Naive B cell (primary cell): Measurements from ENCODE around the gene CACNA1D. TPM values are rescaled to one million over a fixed set of nuclear protein-coding genes. Genes with fewer than 3 reads are reported as not detected.
"Not testable (repeated sequence)": the region's sequence is repeated elsewhere in the genome, so short reads cannot be mapped to it uniquely, and the experiment has no call there.

Experiments
- ATAC-seq, 2 donors: fragments of 150-1000 bp; cut with Tn5 transposase; 2 replicates each; pipeline ENCODE4 v1.10.0; 2021; ENCODE audit warnings: low read depth in 2 of 2, mild to moderate bottlenecking in 2 of 2, moderate library complexity in 2 of 2
- DNase-seq: peaks from one replicate; pipeline ENCODE4 v3.0.0; 2022
- H3K27ac Mint-ChIP-seq, 6 donors: one replicate each; pipeline ENCODE4 v1.8.0; 2020 to 2022; ENCODE audit warnings: mild to moderate bottlenecking in 6 of 6, mixed read lengths in 6 of 6, moderate library complexity in 5 of 6, inconsistent platforms in 2 of 6
- H3K27me3 Mint-ChIP-seq, 3 donors: one replicate each; pipeline ENCODE4 v1.8.0; 2021 to 2022; ENCODE audit warnings: mixed read lengths in 3 of 3, mild to moderate bottlenecking in 1 of 3
- H3K36me3 Mint-ChIP-seq, 2 donors: one replicate each; pipeline ENCODE4 v1.8.0; 2020 to 2022; ENCODE audit warnings: mixed read lengths in 2 of 2, inconsistent platforms in 1 of 2, mild to moderate bottlenecking in 1 of 2
- H3K4me1 Mint-ChIP-seq, 3 donors: one replicate each; pipeline ENCODE4 v1.8.0; 2020 to 2022; ENCODE audit warnings: mixed read lengths in 3 of 3, inconsistent platforms in 1 of 3, mild to moderate bottlenecking in 1 of 3, moderate library complexity in 1 of 3
- H3K4me3 Mint-ChIP-seq, 8 donors: one replicate each; pipeline ENCODE4 v1.8.0; 2020 to 2022; ENCODE audit warnings: mild to moderate bottlenecking in 8 of 8, mixed read lengths in 8 of 8, moderate library complexity in 8 of 8, inconsistent platforms in 2 of 8
- H3K9me3 Mint-ChIP-seq, 7 donors: one replicate each; pipeline ENCODE4 v1.8.0; 2020 to 2022; ENCODE audit warnings: mixed read lengths in 7 of 7, mild to moderate bottlenecking in 5 of 7, inconsistent platforms in 2 of 7, moderate library complexity in 1 of 7
- polyA plus RNA-seq, 6 donors: library from polyadenylated mRNA; unstranded; fragments of 300-500 nt; fragmentation: Illumina TruSeq; gene quantifications; one replicate each; pipeline ENCODE4 v1.2.3, GENCODE V29; 2021; ENCODE audit warnings: low read depth in 6 of 6

Gene CACNA1D
- polyA plus RNA-seq, 6 donors from 2014 or later = not detected

DNA sequence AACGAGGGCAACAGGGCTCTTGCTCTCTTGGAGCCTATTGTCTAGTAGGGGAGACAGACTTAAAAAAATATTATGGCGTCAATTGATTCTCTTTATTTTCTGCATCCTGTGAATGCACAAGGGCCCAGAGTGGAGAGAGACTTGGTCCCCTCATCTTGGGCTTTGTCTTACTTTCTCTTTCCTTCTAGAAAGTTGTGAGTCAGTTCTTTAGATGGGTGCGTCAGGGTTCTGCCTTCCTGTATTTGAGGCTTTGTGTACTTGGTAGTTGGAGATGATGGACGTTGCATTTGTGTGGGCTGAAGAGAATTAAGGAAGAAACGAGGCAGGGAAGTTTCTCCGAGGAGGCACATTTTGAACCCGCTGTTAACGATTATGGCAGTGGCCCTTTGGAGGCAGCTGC is 52.9 kb downstream of the CACNA1D start:
- Mint-ChIP-seq H3K27ac (no peak overlapping the region), H3K27me3 (peaks cover 0 to 44% (median 13%) of the 10 kb centered on the region in 3 donors), H3K36me3 (no peaks in the 10 kb centered on the region), H3K4me1 (no peaks in the 10 kb centered on the region), H3K4me3 (no peak overlapping the region), H3K9me3 (no peaks in the 10 kb centered on the region)
- DNase-seq (no peak), ATAC-seq (no peak)

DNA sequence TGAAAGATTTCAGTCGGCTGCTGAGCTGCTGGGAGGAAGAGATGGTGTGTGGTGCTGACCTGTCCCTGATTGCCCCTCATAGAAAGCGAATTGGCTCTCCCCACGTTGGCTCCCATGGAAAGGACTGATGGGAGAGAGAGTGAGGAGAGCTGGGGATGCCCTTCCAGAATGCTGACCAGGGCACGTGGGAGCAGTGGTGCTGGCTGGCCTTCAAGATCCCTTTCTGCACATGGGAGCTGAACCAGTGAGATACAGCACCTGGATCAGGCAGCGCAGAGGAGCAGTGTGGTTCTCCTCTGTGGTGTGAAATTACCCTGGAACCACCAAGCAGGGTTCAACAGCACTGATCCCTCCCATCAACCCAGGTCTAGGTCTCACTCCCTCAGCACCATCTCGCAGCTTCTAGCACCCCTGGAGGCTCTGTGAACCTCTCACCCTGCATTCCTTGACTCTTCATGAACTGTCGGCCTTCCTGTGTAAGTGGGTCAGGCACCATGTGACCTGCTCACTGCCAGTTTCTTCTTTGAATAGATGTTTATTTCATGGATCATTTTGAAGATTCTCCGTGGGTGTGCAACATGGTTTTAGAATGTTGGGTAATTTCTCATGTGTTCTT is 55.7 kb downstream of the CACNA1D start:
- ATAC-seq = no peak
- H3K4me3 Mint-ChIP-seq = no peak overlapping the region

DNA sequence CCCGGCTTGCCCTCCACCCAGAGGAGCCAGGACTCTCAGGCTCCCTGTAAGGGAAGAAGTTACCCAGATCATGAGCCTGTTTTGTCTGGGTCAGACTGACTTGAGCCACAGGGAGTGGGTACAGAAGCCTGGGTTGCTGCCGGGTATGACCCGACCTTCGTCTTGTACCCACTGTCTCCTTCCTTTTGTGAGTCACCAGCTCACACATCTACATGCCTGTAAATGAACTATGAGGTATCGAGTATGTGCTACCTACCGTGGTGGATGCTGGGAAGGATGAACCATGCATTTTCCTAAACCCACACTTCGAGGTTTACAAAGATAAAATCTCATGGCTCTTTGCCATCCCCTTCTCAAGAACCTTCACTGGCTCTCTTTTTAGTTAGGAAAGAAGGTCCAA is 56.9 kb downstream of the CACNA1D start:
- no peaks in the 10 kb centered on the region for H3K36me3 Mint-ChIP-seq
- no peak overlapping the region for H3K4me3 Mint-ChIP-seq
- peaks cover 0 to 23% (median 10%) of the 10 kb centered on the region in 3 donors for H3K27me3 Mint-ChIP-seq
- peaks cover 0 to 4% (median 0%) of the 10 kb centered on the region in 7 donors for H3K9me3 Mint-ChIP-seq
- DNase-seq (no peak), ATAC-seq (no peak)
- no peak overlapping the region for H3K27ac Mint-ChIP-seq
- peaks cover 0 to 2% (median 0%) of the 10 kb centered on the region in 3 donors for H3K4me1 Mint-ChIP-seq

More for the DNA sequence above, 55.7 kb downstream of the CACNA1D start:
- no peaks in the 10 kb centered on the region for H3K4me1 Mint-ChIP-seq
- H3K36me3 Mint-ChIP-seq = no peaks in the 10 kb centered on the region
- H3K27me3 Mint-ChIP-seq = peaks cover 0 to 33% (median 15%) of the 10 kb centered on the region in 3 donors
- H3K27ac Mint-ChIP-seq = peak overlapping the region in 1 of 6 donors; percentile 18
- DNase-seq = no peak
- H3K9me3 Mint-ChIP-seq = peaks cover 0 to 4% (median 0%) of the 10 kb centered on the region in 7 donors

GRCh38 chr3:53552730-53553129 is 58.3 kb downstream of the CACNA1D start:
- Mint-ChIP-seq H3K9me3 (peaks cover 0 to 4% (median 0%) of the 10 kb centered on the region in 7 donors), H3K4me3 (no peak overlapping the region), H3K27me3 (peaks cover 0 to 15% (median 10%) of the 10 kb centered on the region in 3 donors), H3K36me3 (no peaks in the 10 kb centered on the region), H3K27ac (peak overlapping the region in 2 of 6 donors; percentile 1 to 13), H3K4me1 (peaks cover 0 to 2% (median 0%) of the 10 kb centered on the region in 3 donors)
- no peak for ATAC-seq
- DNase-seq = no peak

- Mint-ChIP-seq H3K27ac (no peak overlapping the region), H3K36me3 (no peaks in the 10 kb centered on the region), H3K4me1 (peaks cover 0 to 2% (median 0%) of the 10 kb centered on the region in 3 donors)
These were observed 58.8 kb downstream of the CACNA1D start for GRCh38 chr3:53553200-53553599.

DNA sequence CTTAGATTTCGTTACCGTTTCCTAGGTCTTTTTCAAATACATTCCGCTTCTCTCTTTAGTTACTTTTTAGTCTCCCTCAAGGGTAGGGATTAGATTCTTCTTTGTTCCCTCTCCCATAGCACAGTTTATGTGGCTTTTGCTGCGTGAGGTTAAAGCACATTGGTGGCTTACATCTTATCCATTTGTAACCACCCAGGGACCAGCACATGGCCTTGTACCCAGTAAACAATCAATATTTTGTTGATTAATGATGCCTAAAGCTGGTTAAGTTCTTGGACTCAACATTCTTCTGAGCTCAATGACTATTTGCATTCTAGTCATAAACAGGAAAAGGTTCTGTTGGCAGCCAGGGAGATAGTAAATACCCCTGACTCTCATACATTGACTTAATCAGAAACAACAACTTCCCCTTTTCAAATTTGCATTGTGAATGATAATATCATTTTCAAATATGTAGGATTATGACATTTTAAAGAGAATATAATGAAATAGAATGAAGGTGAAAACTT is 60.2 kb downstream of the CACNA1D start:
- no peak overlapping the region for H3K4me3 Mint-ChIP-seq

More at GRCh38 chr3:53553200-53553599, 58.8 kb downstream of the CACNA1D start:
- H3K4me3 Mint-ChIP-seq = no peak overlapping the region
- DNase-seq (no peak), ATAC-seq (no peak)
- peaks cover 0 to 11% (median 6%) of the 10 kb centered on the region in 3 donors for H3K27me3 Mint-ChIP-seq
- H3K9me3 Mint-ChIP-seq = peaks cover 0 to 6% (median 0%) of the 10 kb centered on the region in 7 donors

DNA sequence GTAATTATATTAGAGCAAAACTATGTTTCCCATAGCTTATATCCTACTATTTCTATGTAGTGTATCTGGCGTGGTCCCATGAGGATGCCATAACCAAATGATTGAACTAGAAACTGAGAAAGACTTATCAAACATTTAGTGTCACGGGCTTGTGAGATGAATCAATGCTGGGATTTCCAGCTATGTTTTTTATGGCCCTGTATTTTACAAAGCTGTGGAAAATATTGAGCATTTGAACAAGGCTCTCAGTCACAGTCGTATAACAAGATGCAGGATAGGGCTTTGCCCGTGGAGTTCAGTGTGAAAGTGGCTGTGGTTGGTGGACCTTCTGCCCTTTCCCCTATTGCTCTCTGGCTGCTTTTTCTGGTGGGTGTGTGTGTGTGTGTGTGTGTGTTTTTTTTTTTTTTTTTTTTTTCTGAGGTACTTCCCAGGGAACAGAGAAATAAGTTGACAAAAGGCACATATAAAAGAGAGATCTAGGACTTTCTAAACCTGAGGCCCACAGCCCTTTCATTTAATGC is 60.7 kb downstream of the CACNA1D start:
- peak; percentile 45 to 58 for ATAC-seq
- Mint-ChIP-seq H3K9me3 (peaks cover 0 to 26% (median 6%) of the 10 kb centered on the region in 7 donors), H3K4me3 (no peak overlapping the region), H3K36me3 (no peaks in the 10 kb centered on the region), H3K27me3 (peaks cover 3 to 8% (median 6%) of the 10 kb centered on the region in 3 donors), H3K4me1 (peaks cover 0 to 2% (median 0%) of the 10 kb centered on the region in 3 donors), H3K27ac (peak overlapping the region in 1 of 6 donors; percentile 72)
- no peak for DNase-seq

More for the DNA sequence above, 60.2 kb downstream of the CACNA1D start:
- Mint-ChIP-seq H3K36me3 (no peaks in the 10 kb centered on the region), H3K4me1 (peaks cover 0 to 2% (median 0%) of the 10 kb centered on the region in 3 donors), H3K9me3 (peaks cover 0 to 20% (median 6%) of the 10 kb centered on the region in 7 donors), H3K27ac (peak overlapping the region in 3 of 6 donors; percentile 70 to 88 (median 72)), H3K27me3 (peaks cover 0 to 8% (median 6%) of the 10 kb centered on the region in 3 donors)
- peak; percentile 64 to 88 for ATAC-seq
- DNase-seq = no peak

GRCh38 chr3:53566461-53567145 is 72.2 kb downstream of the CACNA1D start:
- ATAC-seq (no peak), DNase-seq (no peak)
- no peaks in the 10 kb centered on the region for H3K4me1 Mint-ChIP-seq
- H3K27ac Mint-ChIP-seq = no peak overlapping the region
- peaks cover 20 to 30% (median 25%) of the 10 kb centered on the region in 3 donors for H3K27me3 Mint-ChIP-seq
- no peaks in the 10 kb centered on the region for H3K9me3 Mint-ChIP-seq
- H3K36me3 Mint-ChIP-seq = no peaks in the 10 kb centered on the region
- no peak overlapping the region for H3K4me3 Mint-ChIP-seq

GRCh38 chr3:53570081-53570480 is 75.7 kb downstream of the CACNA1D start:
- H3K27ac Mint-ChIP-seq = no peak overlapping the region
- ATAC-seq (no peak), DNase-seq (no peak)
- no peaks in the 10 kb centered on the region for H3K4me1 Mint-ChIP-seq
- H3K4me3 Mint-ChIP-seq = no peak overlapping the region
- H3K27me3 Mint-ChIP-seq = peaks cover 22 to 35% (median 27%) of the 10 kb centered on the region in 3 donors
- H3K9me3 Mint-ChIP-seq = peaks cover 0 to 2% (median 0%) of the 10 kb centered on the region in 7 donors
- H3K36me3 Mint-ChIP-seq = no peaks in the 10 kb centered on the region

DNA sequence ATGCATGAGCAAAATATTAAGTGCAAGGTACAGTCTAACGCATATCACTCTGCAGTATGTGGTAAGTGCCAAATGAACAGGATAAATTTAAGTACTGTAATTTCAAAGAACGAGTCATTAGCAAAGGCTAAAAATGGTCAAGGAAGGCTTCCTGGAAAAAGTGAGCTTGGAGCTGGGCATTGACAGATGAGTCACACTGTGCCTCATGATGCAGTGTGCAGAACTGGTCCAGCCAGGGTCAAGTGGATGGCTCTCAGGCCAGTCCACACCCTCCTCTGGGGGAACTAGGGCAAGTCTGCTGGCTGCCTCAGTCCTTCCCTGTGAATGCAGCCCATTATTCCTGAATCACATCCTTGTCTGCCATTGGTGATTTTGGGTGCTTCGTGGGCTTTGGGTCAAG is 76.3 kb downstream of the CACNA1D start:
- no peak overlapping the region for H3K27ac Mint-ChIP-seq
- no peak for ATAC-seq

DNA sequence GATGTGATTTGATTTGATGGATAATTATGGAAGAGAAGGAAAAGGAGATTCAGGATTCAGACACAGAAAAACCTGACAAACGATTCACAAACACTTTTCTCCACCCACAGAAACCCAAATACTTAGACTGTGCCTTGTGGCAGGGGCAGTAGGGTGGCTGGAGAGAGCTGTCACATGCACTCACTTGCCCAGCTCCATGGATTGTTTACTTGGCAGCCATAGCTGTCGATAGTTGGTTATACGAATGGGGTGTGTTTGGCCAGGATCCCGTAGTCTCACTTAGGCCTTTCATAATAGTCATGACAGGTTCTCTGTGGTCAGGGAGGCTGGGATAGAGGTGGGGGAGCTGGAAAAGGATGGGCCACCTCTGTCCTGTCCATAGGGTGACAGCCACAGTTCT is 76.9 kb downstream of the CACNA1D start:
- ATAC-seq (no peak), DNase-seq (no peak)
- H3K4me3 Mint-ChIP-seq = no peak overlapping the region
- no peaks in the 10 kb centered on the region for H3K4me1 Mint-ChIP-seq
- no peak overlapping the region for H3K27ac Mint-ChIP-seq
- H3K27me3 Mint-ChIP-seq = peaks cover 20 to 37% (median 24%) of the 10 kb centered on the region in 3 donors
- H3K36me3 Mint-ChIP-seq = no peaks in the 10 kb centered on the region
- peaks cover 0 to 2% (median 0%) of the 10 kb centered on the region in 7 donors for H3K9me3 Mint-ChIP-seq

More for the DNA sequence above, 76.3 kb downstream of the CACNA1D start:
- Mint-ChIP-seq H3K4me1 (no peaks in the 10 kb centered on the region), H3K4me3 (no peak overlapping the region), H3K36me3 (no peaks in the 10 kb centered on the region), H3K9me3 (peaks cover 0 to 2% (median 0%) of the 10 kb centered on the region in 7 donors), H3K27me3 (peaks cover 20 to 41% (median 28%) of the 10 kb centered on the region in 3 donors)
- no peak for DNase-seq

DNA sequence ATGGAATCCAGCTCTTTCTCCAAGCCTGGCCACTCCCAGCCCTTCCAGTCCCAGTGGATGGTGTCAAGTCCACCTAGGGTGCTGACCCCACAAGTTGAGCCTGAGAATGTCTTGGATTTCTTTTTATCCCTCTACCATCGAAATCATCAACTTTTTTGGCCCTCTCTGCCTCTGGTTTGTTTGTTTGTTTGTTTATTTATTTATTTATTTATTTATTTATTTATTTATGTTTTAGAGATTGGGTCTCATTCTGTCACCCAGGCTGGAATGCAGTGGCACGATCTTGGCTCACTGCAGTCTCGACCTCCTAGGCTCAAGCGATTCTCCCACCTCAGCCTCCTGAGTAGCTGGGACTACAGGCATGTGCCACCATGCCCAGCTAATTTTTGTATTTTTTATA is 77.8 kb downstream of the CACNA1D start:
- H3K4me1 Mint-ChIP-seq, DNase-seq: not testable (repeated sequence)

GRCh38 chr3:53577506-53577905 is 83.1 kb downstream of the CACNA1D start:
- DNase-seq (no peak), ATAC-seq (no peak)
- H3K27me3 Mint-ChIP-seq = peaks cover 12 to 33% (median 19%) of the 10 kb centered on the region in 3 donors
- H3K9me3 Mint-ChIP-seq = peaks cover 0 to 2% (median 0%) of the 10 kb centered on the region in 7 donors
- H3K36me3 Mint-ChIP-seq = no peaks in the 10 kb centered on the region
- H3K27ac Mint-ChIP-seq = no peak overlapping the region
- H3K4me1 Mint-ChIP-seq = no peaks in the 10 kb centered on the region
- no peak overlapping the region for H3K4me3 Mint-ChIP-seq

More for the DNA sequence above, 77.8 kb downstream of the CACNA1D start:
- not testable (repeated sequence) for ATAC-seq, H3K4me3 Mint-ChIP-seq, H3K27ac Mint-ChIP-seq, H3K9me3 Mint-ChIP-seq, H3K36me3 Mint-ChIP-seq
- H3K27me3 Mint-ChIP-seq = peaks cover 17 to 33% (median 20%) of the 10 kb centered on the region in 3 donors
